ENCODE results near the gene CNTNAP5.

DNA sequence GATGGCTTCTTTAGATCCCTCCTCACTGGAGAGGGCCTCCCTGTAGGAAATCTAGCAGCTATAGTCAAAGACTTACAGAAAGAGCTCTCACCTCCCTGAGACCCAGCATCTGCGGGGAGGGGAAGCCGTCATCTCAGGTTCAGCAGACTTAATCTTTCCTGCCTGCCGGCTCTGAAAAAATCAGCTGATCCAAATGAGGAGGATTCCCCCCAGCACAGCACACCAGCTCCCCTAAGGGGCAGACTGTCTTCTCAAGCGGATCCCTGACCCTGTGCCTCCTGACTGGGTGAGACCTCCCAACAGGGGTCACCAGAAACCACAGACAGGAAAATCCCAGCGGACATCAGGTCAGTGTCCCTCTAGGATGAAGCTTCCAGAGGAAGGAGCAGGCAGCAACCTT lies 601.9 kb downstream of the CNTNAP5 start:
- TF ChIP-seq, protein P1, sequence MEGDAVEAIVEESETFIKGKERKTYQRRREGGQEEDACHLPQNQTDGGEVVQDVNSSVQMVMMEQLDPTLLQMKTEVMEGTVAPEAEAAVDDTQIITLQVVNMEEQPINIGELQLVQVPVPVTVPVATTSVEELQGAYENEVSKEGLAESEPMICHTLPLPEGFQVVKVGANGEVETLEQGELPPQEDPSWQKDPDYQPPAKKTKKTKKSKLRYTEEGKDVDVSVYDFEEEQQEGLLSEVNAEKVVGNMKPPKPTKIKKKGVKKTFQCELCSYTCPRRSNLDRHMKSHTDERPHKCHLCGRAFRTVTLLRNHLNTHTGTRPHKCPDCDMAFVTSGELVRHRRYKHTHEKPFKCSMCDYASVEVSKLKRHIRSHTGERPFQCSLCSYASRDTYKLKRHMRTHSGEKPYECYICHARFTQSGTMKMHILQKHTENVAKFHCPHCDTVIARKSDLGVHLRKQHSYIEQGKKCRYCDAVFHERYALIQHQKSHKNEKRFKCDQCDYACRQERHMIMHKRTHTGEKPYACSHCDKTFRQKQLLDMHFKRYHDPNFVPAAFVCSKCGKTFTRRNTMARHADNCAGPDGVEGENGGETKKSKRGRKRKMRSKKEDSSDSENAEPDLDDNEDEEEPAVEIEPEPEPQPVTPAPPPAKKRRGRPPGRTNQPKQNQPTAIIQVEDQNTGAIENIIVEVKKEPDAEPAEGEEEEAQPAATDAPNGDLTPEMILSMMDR (IDR thresholded peaks at IDR 0.05; ENCODE audit: low read depth, low read length) = no peak
- TF ChIP-seq POLR2A (IDR thresholded peaks at IDR 0.05; ENCODE audit: extremely low read depth, insufficient read length) = no peak
- TF ChIP-seq, protein P2, sequence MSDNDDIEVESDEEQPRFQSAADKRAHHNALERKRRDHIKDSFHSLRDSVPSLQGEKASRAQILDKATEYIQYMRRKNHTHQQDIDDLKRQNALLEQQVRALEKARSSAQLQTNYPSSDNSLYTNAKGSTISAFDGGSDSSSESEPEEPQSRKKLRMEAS (IDR thresholded peaks at IDR 0.05; ENCODE audit: low read depth, low read length) = no peak
